HepG2 (cell line): ENCODE data around the gene BCDIN3D.

Experiments used
- FOXC1 ChIP-seq: sonication (generic); formaldehyde crosslinking; IDR thresholded peaks from 2 replicates; pipeline ENCODE4 v1.8.0; 2022; ENCODE audit warnings: mild to moderate bottlenecking, missing genetic modification reagents, borderline replicate concordance
- GPN1 ChIP-seq: sonication (generic); formaldehyde crosslinking; IDR thresholded peaks from 2 replicates; pipeline ENCODE4 v1.5.1; 2020; ENCODE audit warnings: missing genetic modification reagents, borderline replicate concordance
- ZNF121 ChIP-seq: sonication (generic); formaldehyde crosslinking; IDR thresholded peaks from 2 replicates; pipeline ENCODE4 v1.5.0; 2020; ENCODE audit warnings: mild to moderate bottlenecking, missing genetic modification reagents
- ZNF30 ChIP-seq: sonication (generic); formaldehyde crosslinking; IDR thresholded peaks from 2 replicates; pipeline ENCODE4 v1.5.0; 2020; ENCODE audit warnings: mild to moderate bottlenecking, missing genetic modification reagents

DNA sequence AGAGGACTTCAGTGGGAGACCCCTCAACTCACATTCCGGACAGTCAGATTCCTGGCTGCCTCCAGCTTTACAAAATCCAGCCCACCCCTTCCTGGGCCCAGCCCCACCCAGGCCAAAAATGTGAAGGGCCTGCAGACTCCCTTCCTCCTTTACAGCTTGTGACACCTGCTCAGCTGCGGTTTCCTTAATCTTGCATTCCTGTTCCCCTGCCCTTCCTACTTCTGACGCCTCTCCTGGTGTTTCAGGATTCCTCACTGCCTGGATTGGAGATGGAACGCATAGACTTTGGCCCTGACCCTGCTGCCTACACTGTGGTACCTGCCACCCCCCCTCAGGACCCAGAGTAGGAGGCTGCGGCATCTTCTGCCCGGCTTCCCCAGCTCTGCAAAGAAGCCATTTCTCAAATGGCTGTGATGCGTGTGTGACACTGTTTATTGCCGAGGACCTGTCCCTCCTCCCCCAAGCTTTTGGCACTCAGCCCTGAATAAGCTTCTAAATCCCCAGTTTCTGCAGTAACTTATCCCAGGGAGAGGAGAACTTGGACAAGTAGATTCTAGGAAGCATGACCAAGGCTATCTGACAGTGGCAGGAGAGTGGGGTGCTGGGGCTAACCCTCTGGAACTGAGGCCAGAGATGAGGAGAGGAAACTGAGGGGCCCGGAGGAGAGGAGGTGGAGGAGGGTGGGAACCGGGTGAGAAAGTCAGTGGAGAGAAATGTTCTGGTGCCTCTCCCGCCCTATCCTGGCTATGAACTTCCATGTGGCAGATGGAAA, 24.9 kb upstream of the BCDIN3D start:
- TF ChIP-seq FOXC1 (CRISPR knock-in tag) (no peak), ZNF30 (no peak), ZNF121 (CRISPR knock-in tag) (no peak), GPN1 (CRISPR knock-in tag) (no peak)
